Trophoblast cell (in vitro differentiated cells and primary cell): ENCODE measurements around the gene FOXD1.
A peak's percentile ranks its signal among the peaks of the same experiment; 100 is the strongest.

Experiments
- DNase-seq, 2 donors: peaks; one replicate each; pipeline ENCODE4 v3.0.0-alpha.2; 2016
- H2AFZ ChIP-seq: 2 replicates; pipeline ENCODE4 v1.6.1; 2013; ENCODE audit warnings: low read length, moderate library complexity, mild to moderate bottlenecking; ENCODE audit not compliant: insufficient read depth, poor library complexity
- H2AK5ac ChIP-seq: 2 replicates; pipeline ENCODE4 v1.6.1; 2013; ENCODE audit warnings: mild to moderate bottlenecking, low read length
- H2BK120ac ChIP-seq: 2 replicates; pipeline ENCODE4 v1.6.1; 2013; ENCODE audit warnings: low read length, mild to moderate bottlenecking, moderate library complexity; ENCODE audit not compliant: insufficient read depth, poor library complexity
- H2BK12ac ChIP-seq: 2 replicates; pipeline ENCODE4 v1.6.1; 2013; ENCODE audit warnings: mild to moderate bottlenecking, low read length, moderate library complexity
- H2BK5ac ChIP-seq: 2 replicates; pipeline ENCODE4 v1.6.1; 2013; ENCODE audit warnings: low read length, low read depth, moderate library complexity, mild to moderate bottlenecking; ENCODE audit not compliant: poor library complexity
- H3K14ac ChIP-seq: 2 replicates; pipeline ENCODE4 v1.6.1; 2013; ENCODE audit warnings: mild to moderate bottlenecking, low read length
- H3K18ac ChIP-seq: 2 replicates; pipeline ENCODE4 v1.6.1; 2013; ENCODE audit warnings: mild to moderate bottlenecking, low read length
- H3K23ac ChIP-seq: 2 replicates; pipeline ENCODE4 v1.6.1; 2013; ENCODE audit warnings: low read length
- H3K27ac ChIP-seq: 2 replicates; pipeline ENCODE4 v1.5.1; 2013; ENCODE audit warnings: low read depth, mild to moderate bottlenecking, inconsistent platforms, low read length, moderate library complexity
- H3K27me3 ChIP-seq: 2 replicates; pipeline ENCODE4 v1.6.1; 2013; ENCODE audit warnings: inconsistent platforms, mild to moderate bottlenecking, low read length, moderate library complexity; ENCODE audit not compliant: insufficient read depth
- H3K36me3 ChIP-seq, 2 experiments: 1 replicate in 1 of 2; 2 replicates in 1 of 2; pipeline ENCODE4 v1.6.1; 2013; ENCODE audit warnings: low read length in 2 of 2, mild to moderate bottlenecking in 2 of 2, moderate library complexity in 1 of 2; ENCODE audit not compliant: insufficient read depth in 2 of 2, control insufficient read depth in 1 of 2
- H3K4ac ChIP-seq: 2 replicates; pipeline ENCODE4 v1.6.1; 2013; ENCODE audit warnings: low read depth, mild to moderate bottlenecking, low read length, moderate library complexity
- H3K4me1 ChIP-seq, 2 experiments: 1 replicate in 1 of 2; 2 replicates in 1 of 2; pipeline ENCODE4 v1.6.1; 2013; ENCODE audit warnings: low read length in 2 of 2, mild to moderate bottlenecking in 2 of 2, moderate library complexity in 1 of 2; ENCODE audit not compliant: insufficient read depth in 2 of 2, control insufficient read depth in 1 of 2
- H3K4me2 ChIP-seq: 2 replicates; pipeline ENCODE4 v1.6.1; 2013; ENCODE audit warnings: inconsistent platforms, mild to moderate bottlenecking, low read length, moderate library complexity
- H3K4me3 ChIP-seq: 2 replicates; pipeline ENCODE4 v1.5.1; 2013; ENCODE audit warnings: mild to moderate bottlenecking, low read depth, low read length, inconsistent platforms
- H3K79me1 ChIP-seq: one replicate; pipeline ENCODE4 v1.6.1; 2013; ENCODE audit warnings: low read length
- H3K79me2 ChIP-seq: 2 replicates; pipeline ENCODE4 v1.6.1; 2013; ENCODE audit warnings: low read length, mild to moderate bottlenecking; ENCODE audit not compliant: control insufficient read depth, insufficient read depth, poor library complexity
- H3K9ac ChIP-seq: 2 replicates; pipeline ENCODE4 v1.6.1; 2013; ENCODE audit warnings: mild to moderate bottlenecking, low read length
- H3K9me3 ChIP-seq: 2 replicates; pipeline ENCODE4 v1.6.1; 2013; ENCODE audit warnings: low read depth, mild to moderate bottlenecking, control low read depth, inconsistent platforms, low read length; ENCODE audit not compliant: insufficient read depth
- H4K12ac ChIP-seq: 2 replicates; pipeline ENCODE4 v1.6.1; 2013; ENCODE audit warnings: low read depth, mild to moderate bottlenecking, low read length, moderate library complexity
- H4K8ac ChIP-seq: 2 replicates; pipeline ENCODE4 v1.6.1; 2013; ENCODE audit warnings: low read depth, mild to moderate bottlenecking, low read length, moderate library complexity
- H4K91ac ChIP-seq: one replicate; pipeline ENCODE4 v1.6.1; 2013; ENCODE audit warnings: low read depth, mild to moderate bottlenecking, low read length, moderate library complexity
- WGBS: extraction: QIAGEN DNeasy Blood & Tissue Kit; methylation state at CpG from one replicate; pipeline ENCODE4 v1.1.7; 2013; ENCODE audit warnings: missing lambda C conversion rate; ENCODE audit not compliant: insufficient read length, insufficient coverage; ENCODE audit errors: extremely low coverage; 5-methylcytosine and 5-hydroxymethylcytosine counted together

FOXD1 gene

DNA sequence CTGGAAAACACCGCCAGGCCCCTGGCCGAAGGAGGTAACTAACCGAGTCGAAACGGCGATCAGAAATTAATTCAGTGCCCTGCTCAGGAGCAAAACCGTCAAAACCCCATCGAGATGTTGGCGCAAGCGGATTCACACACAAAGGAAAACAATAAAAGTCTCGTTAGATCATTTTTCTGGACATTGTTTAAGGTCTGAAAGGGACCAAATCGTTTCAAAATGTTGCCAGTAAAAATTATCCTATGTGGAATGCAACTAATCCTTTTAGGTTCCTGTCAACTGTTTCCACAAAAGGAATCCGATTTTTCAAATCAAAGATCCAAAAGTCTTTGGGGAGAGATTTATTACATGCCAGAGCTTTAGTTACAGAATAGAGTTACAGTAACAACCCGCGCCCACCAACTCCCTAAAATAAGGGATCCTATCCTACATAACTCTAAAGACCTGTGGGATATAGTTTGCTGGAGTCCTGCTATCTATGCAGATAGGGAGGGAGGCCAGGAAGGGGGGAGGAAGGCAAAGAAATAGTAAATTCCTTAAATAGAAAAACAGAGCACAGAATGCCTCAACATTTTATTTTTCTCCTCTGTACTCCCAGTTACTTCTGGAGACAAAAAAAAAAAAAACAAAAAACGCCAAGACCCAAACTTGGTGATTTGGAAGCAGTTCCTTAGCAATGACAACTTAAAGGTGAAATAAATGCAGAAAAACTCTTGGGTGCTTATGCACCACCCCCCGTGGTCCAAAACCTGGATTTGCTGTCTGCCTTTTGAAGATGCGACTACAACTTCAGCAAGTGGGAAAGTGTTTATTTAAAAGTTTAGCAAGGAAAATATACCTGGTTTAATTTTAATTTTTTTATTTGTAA is 10.6 kb downstream of the FOXD1 start:
- Histone ChIP-seq H3K4me1 (peaks cover 0 to 12% of the 10 kb centered on the region in 2 experiments), H2BK5ac (no peak overlapping the region), H3K27ac (no peak overlapping the region), H3K79me1 (no peaks in the 10 kb centered on the region), H3K4me3 (no peak overlapping the region), H3K9ac (no peak overlapping the region), H4K8ac (no peak overlapping the region), H3K14ac (no peak overlapping the region), H3K9me3 (no peaks in the 10 kb centered on the region), H4K12ac (no peak overlapping the region), H3K23ac (no peak overlapping the region), H3K4me2 (peak overlapping the region; percentile 86), H3K27me3 (peaks cover 52% of the 10 kb centered on the region), H3K18ac (no peak overlapping the region), H3K4ac (no peak overlapping the region), H3K36me3 (no peaks in the 10 kb centered on the region), H3K79me2 (no peaks in the 10 kb centered on the region), H2BK120ac (no peak overlapping the region), H2BK12ac (no peak overlapping the region), H2AFZ (no peak overlapping the region), H4K91ac (no peak overlapping the region), H2AK5ac (no peak overlapping the region)
- DNase-seq, result no peak
- WGBS, result no CpG with 5 or more reads among the region's 18 CpGs

DNA sequence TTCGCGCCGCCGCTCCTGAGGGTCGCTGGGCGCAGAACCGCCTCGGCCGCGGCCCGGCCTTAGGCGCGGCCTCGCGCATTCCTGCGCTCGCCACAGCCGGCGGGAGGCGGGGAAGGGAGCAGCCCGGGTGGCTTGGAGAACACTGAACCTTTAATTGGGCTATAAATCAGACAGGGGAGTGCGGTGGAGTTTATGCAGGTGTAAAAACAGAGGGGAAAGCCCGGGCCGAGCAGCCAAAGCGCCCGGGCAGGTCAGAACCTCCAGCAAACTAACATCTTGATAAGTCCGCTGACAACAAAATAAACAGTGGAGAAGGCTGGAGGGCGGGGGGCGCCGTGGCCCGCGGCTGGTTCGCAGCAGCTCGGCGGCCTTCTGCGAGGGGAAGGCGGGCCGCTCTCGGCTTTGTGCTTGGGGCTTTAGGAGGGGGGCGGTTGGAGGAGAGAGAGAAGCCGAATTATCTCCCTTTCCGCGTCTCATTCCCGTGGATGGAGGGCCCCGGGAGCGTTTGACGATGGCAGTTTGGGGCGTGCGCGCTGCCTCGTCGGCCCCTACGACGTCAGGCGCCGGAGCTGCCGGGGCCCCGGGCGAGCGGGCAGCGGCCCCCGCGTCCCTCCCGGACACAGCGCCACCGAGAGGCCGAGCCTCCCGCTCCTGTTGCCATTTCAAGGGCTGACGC is 11.3 kb downstream of the FOXD1 start:
- no peak overlapping the region for H3K27ac ChIP-seq
- peaks cover 0 to 12% of the 10 kb centered on the region in 2 experiments for H3K4me1 ChIP-seq
- H3K23ac ChIP-seq, result no peak overlapping the region
- H4K8ac ChIP-seq, result peak overlapping the region; percentile 37
- no peaks in the 10 kb centered on the region for H3K36me3 ChIP-seq
- H2BK5ac ChIP-seq, result no peak overlapping the region
- no peak overlapping the region for H2BK12ac ChIP-seq
- H3K79me2 ChIP-seq, result no peaks in the 10 kb centered on the region
- no peak overlapping the region for H3K9ac ChIP-seq
- H3K4me2 ChIP-seq, result peak overlapping the region; percentile 86
- peak in 1 of 2 donors; percentile 20 for DNase-seq
- H3K27me3 ChIP-seq, result peaks cover 44% of the 10 kb centered on the region
- H3K9me3 ChIP-seq, result no peaks in the 10 kb centered on the region
- no peak overlapping the region for H4K12ac ChIP-seq
- whole genome bisulfite sequencing, result no CpG with 5 or more reads among the region's 69 CpGs
- H3K14ac ChIP-seq, result no peak overlapping the region
- H2AFZ ChIP-seq, result peak overlapping the region; percentile 57
- peak overlapping the region; percentile 4 for H4K91ac ChIP-seq
- H3K79me1 ChIP-seq, result no peaks in the 10 kb centered on the region
- H2BK120ac ChIP-seq, result no peak overlapping the region
- no peak overlapping the region for H2AK5ac ChIP-seq
- no peak overlapping the region for H3K4ac ChIP-seq
- H3K4me3 ChIP-seq, result peak overlapping the region; percentile 55
- H3K18ac ChIP-seq, result no peak overlapping the region

GRCh38 chr5:73436535-73437100 is 12.0 kb downstream of the FOXD1 start:
- Histone ChIP-seq H3K9ac (no peak overlapping the region), H3K36me3 (no peaks in the 10 kb centered on the region), H3K4me2 (peak overlapping the region; percentile 86), H4K91ac (peak overlapping the region; percentile 4), H4K12ac (no peak overlapping the region), H3K4me1 (peaks cover 0 to 12% of the 10 kb centered on the region in 2 experiments), H2BK120ac (peak overlapping the region; percentile 7), H3K18ac (no peak overlapping the region), H3K4ac (no peak overlapping the region), H3K4me3 (peak overlapping the region; percentile 55), H2BK12ac (peak overlapping the region; percentile 41), H3K23ac (no peak overlapping the region), H3K14ac (peak overlapping the region; percentile 20), H2AK5ac (no peak overlapping the region), H2BK5ac (no peak overlapping the region), H3K27ac (no peak overlapping the region), H3K79me1 (no peaks in the 10 kb centered on the region), H3K9me3 (no peaks in the 10 kb centered on the region), H3K27me3 (peaks cover 39% of the 10 kb centered on the region), H2AFZ (peak overlapping the region; percentile 38), H3K79me2 (no peaks in the 10 kb centered on the region), H4K8ac (peak overlapping the region; percentile 37)
- no peak for DNase-seq
- WGBS, result no CpG with 5 or more reads among the region's 66 CpGs

DNA sequence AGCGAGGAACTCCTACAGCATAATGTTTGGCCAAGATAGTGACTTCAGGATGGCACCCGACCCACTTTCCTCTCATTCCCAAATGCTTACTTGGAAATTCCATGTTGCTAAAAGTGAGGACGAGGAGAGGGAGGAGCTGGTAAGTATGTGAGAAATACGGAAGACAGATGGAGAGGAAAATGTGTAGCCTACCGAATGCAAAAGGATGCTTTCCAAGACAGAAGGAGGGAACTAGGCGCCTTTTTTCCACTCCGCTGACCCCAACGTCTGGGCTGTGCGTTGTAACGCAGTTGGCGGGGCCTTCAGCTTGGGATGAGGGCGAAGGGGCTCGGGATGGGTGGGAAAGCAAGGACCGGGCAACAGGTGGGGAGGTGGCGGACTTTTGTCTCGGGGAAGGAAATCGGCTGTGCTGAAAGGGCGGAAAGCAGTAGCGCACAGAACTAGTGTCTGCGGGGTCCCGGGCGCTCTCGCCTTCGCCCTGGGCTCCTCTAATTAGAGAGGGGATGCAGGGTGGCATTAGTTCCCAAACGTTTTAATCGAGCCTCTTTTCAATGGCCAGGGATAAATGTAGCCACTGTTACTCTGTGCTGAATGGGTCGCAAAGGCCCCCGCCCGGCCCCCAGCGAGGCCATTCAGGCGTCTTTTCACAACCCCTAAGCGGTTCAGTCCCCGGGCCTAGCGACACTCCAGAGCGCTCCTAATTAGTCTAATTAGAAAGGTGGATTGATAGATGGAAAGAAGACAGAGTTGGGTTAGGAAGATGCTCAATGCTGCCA is 12.6 kb downstream of the FOXD1 start:
- Histone ChIP-seq H4K8ac (no peak overlapping the region), H2AK5ac (no peak overlapping the region), H2BK120ac (no peak overlapping the region), H3K79me1 (no peaks in the 10 kb centered on the region), H2BK5ac (no peak overlapping the region), H3K27me3 (peaks cover 36% of the 10 kb centered on the region), H2AFZ (no peak overlapping the region), H3K9ac (no peak overlapping the region), H4K91ac (no peak overlapping the region), H4K12ac (no peak overlapping the region), H3K4me3 (no peak overlapping the region), H3K18ac (no peak overlapping the region), H3K79me2 (no peaks in the 10 kb centered on the region), H3K4ac (no peak overlapping the region), H3K9me3 (no peaks in the 10 kb centered on the region), H3K27ac (no peak overlapping the region), H3K4me1 (peaks cover 0 to 12% of the 10 kb centered on the region in 2 experiments), H3K4me2 (peak overlapping the region; percentile 86), H2BK12ac (no peak overlapping the region), H3K23ac (no peak overlapping the region), H3K36me3 (no peaks in the 10 kb centered on the region), H3K14ac (no peak overlapping the region)
- no peak for DNase-seq
- WGBS, result no CpG with 5 or more reads among the region's 35 CpGs
